Uterus (tissue), 2 donors: ENCODE measurements around the gene GSTO2.

Experiments
- POLR2A ChIP-seq, 2 donors: fragments of 450-650 bp; IDR thresholded peaks; one replicate each; pipeline ENCODE4 v1.6.1; 2016; ENCODE audit warnings: antibody characterized with exemption in 2 of 2, mild to moderate bottlenecking in 1 of 2, moderate library complexity in 1 of 2
- TF ChIP-seq, protein P1 (sequence below), 4 experiments: fragments of 200-600 bp in 2 of 4; fragments of 450-650 bp in 2 of 4; sonication (generic) in 2 of 4; IDR thresholded peaks; one replicate each; pipeline ENCODE4 v1.5.1; 2016 to 2019; ENCODE audit warnings: antibody characterized with exemption in 4 of 4, mild to moderate bottlenecking in 2 of 4, moderate library complexity in 1 of 4

DNA sequence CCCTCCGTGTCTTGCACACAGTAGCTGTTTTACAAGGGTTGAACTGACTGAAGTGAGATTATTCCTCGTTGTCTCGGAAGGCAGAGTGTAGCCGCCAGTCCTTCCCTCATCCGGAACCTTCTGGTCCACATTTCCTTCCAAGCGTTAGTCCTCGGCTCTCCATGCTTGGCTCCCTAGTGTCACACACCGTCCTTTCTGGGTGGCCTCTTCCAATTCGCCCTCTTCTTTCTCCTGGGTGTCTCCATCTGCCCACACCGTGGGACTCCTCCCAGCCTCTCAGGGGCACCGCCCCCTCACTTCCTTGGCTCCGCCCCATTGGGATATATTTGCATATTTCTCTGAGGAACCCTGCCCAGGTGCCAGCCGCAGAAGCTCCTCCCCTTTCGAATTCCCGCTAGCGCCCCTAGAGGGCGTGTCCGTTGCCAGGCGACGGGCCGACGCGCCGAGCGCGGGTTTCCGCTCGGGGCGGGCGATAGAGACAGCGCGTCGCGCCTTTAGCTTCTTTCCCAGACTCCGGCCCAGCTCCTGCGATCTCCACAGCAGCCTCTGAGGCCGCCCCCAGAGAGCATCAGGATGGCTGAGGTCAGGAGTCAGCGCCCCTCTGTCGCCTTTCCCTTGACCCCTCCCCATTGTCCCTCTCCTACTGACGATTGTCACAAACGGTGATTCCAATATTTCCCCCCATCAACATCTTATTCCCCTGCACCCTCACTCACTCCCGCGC is 84.5 kb downstream of the GSTO2 start, which contains the start of gene CFAP58:
- TF ChIP-seq, protein P1, sequence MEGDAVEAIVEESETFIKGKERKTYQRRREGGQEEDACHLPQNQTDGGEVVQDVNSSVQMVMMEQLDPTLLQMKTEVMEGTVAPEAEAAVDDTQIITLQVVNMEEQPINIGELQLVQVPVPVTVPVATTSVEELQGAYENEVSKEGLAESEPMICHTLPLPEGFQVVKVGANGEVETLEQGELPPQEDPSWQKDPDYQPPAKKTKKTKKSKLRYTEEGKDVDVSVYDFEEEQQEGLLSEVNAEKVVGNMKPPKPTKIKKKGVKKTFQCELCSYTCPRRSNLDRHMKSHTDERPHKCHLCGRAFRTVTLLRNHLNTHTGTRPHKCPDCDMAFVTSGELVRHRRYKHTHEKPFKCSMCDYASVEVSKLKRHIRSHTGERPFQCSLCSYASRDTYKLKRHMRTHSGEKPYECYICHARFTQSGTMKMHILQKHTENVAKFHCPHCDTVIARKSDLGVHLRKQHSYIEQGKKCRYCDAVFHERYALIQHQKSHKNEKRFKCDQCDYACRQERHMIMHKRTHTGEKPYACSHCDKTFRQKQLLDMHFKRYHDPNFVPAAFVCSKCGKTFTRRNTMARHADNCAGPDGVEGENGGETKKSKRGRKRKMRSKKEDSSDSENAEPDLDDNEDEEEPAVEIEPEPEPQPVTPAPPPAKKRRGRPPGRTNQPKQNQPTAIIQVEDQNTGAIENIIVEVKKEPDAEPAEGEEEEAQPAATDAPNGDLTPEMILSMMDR (IDR thresholded peaks at IDR 0.05): peak; percentile 72 to 89 (median 78)
- peak in 1 of 2 donors; percentile 36 for TF ChIP-seq POLR2A (IDR thresholded peaks at IDR 0.05)
